Large intestine (tissue), 3 donors: ENCODE measurements around the gene SLC44A1. TPM values are rescaled to one million over a fixed set of nuclear protein-coding genes. Genes with fewer than 3 reads are reported as not detected.

ENCODE experiments used
- DNase-seq, 2 donors: peaks; one replicate each; pipeline versions ENCODE4 v3.0.0 to v3.0.0-alpha.2; 2013
- H3K27ac ChIP-seq: one replicate; pipeline ENCODE4 v1.5.1; 2013; ENCODE audit warnings: low read length
- H3K27me3 ChIP-seq: 2 replicates; pipeline ENCODE4 v1.6.1; 2013; ENCODE audit warnings: low read length; ENCODE audit not compliant: control insufficient read depth, insufficient read depth
- H3K36me3 ChIP-seq: 2 replicates; pipeline ENCODE4 v1.6.1; 2013; ENCODE audit warnings: low read length; ENCODE audit not compliant: control insufficient read depth, insufficient read depth
- H3K4me1 ChIP-seq: one replicate; pipeline ENCODE4 v1.6.1; 2013; ENCODE audit warnings: low read length; ENCODE audit not compliant: control insufficient read depth, insufficient read depth
- H3K4me3 ChIP-seq: one replicate; pipeline ENCODE4 v1.5.1; 2013; ENCODE audit warnings: low read length
- H3K9me3 ChIP-seq: one replicate; pipeline ENCODE4 v1.6.1; 2013; ENCODE audit warnings: mild to moderate bottlenecking, low read depth, low read length, moderate library complexity; ENCODE audit not compliant: control insufficient read depth
- WGBS: methylation state at CpG from one replicate; pipeline ENCODE4 v1.1.5; 2013; ENCODE audit warnings: low lambda C conversion rate; ENCODE audit not compliant: insufficient coverage; 5-methylcytosine and 5-hydroxymethylcytosine counted together
- polyA plus RNA-seq: library from polyadenylated mRNA; unstranded; fragments of 120-200 nt; gene quantifications from one replicate; pipeline ENCODE4 v1.2.1, GENCODE V29; 2013

SLC44A1 gene
- polyA plus RNA-seq, 1 donor: 49.8 TPM

GRCh38 chr9:105216440-105217178, 27.8 kb upstream of the SLC44A1 start:
- H3K4me1 ChIP-seq: peaks cover 10% of the 10 kb centered on the region
- no peak overlapping the region for H3K4me3 ChIP-seq
- H3K9me3 ChIP-seq: no peaks in the 10 kb centered on the region
- no CpG with 5 or more reads among the region's 4 CpGs for WGBS
- no peak overlapping the region for H3K27ac ChIP-seq
- H3K27me3 ChIP-seq: no peaks in the 10 kb centered on the region
- peak; percentile 29 to 72 for DNase-seq
- no peaks in the 10 kb centered on the region for H3K36me3 ChIP-seq

- Histone ChIP-seq H3K4me1 (peaks cover 10% of the 10 kb centered on the region), H3K27ac (no peak overlapping the region), H3K36me3 (no peaks in the 10 kb centered on the region), H3K27me3 (no peaks in the 10 kb centered on the region), H3K4me3 (no peak overlapping the region), H3K9me3 (peaks cover under 1% of the 10 kb centered on the region)
- WGBS: no CpG with 5 or more reads among the region's 5 CpGs
- no peak for DNase-seq
Measured at GRCh38 chr9:105218673-105219072, 25.8 kb upstream of the SLC44A1 start.

GRCh38 chr9:105219291-105219805, 25.1 kb upstream of the SLC44A1 start:
- no peak overlapping the region for H3K27ac ChIP-seq
- WGBS: no CpG with 5 or more reads among the region's 1 CpG
- H3K27me3 ChIP-seq: no peaks in the 10 kb centered on the region
- H3K4me1 ChIP-seq: peaks cover 10% of the 10 kb centered on the region
- no peak overlapping the region for H3K4me3 ChIP-seq
- H3K36me3 ChIP-seq: no peaks in the 10 kb centered on the region
- DNase-seq: no peak
- peaks cover 4% of the 10 kb centered on the region for H3K9me3 ChIP-seq

DNA sequence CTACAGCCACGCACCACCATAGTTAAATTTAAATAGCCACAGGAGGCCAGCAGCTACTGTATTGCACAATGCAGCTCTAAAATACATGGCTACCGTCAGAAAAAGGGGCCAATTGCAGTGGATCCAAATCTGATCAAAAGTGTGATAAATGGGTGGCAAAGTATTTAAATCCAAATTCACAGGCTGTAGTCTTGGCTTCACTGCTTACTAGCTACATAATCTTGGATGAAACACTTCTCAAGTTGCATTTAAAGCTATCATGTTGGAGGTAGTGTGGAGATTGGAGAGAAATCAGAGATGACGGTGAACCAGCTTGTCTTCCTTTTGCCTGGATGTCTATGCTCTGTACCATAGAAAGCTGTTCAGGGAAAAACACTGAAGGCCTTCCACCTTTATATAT, 24.0 kb upstream of the SLC44A1 start:
- Histone ChIP-seq H3K9me3 (peaks cover 8% of the 10 kb centered on the region), H3K36me3 (no peaks in the 10 kb centered on the region), H3K4me3 (no peak overlapping the region), H3K4me1 (peaks cover 10% of the 10 kb centered on the region), H3K27me3 (no peaks in the 10 kb centered on the region), H3K27ac (no peak overlapping the region)
- no peak for DNase-seq
- WGBS: 100% methylated on average over 1 of the region's 3 CpGs

GRCh38 chr9:105223544-105224140, 20.8 kb upstream of the SLC44A1 start:
- no peak for DNase-seq
- Histone ChIP-seq H3K4me3 (no peak overlapping the region), H3K9me3 (peaks cover 8% of the 10 kb centered on the region), H3K27ac (no peak overlapping the region), H3K27me3 (no peaks in the 10 kb centered on the region), H3K36me3 (no peaks in the 10 kb centered on the region), H3K4me1 (no peaks in the 10 kb centered on the region)
- 100% methylated on average over 2 of the region's 2 CpGs for WGBS

DNA sequence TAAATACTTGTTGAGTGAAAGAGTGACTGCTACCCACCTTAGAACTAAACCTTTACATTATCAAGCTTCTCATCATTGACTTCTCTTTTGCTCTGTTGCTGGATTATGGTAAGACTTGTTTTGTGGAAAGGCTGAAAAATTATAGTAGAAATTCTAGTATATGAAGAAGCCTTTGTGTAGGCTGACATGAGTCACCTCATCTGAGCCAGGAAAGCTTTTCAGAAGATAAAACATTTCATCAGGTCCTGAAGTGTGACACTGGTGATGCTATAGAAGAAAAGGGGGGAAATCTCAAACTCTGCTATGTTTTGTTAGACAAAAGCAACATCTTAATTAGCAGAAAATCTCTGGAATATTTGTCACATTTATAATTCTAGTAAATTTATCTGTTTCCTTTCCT, 18.4 kb upstream of the SLC44A1 start:
- Histone ChIP-seq H3K4me3 (no peak overlapping the region), H3K36me3 (no peaks in the 10 kb centered on the region), H3K4me1 (no peaks in the 10 kb centered on the region), H3K27ac (no peak overlapping the region), H3K9me3 (peaks cover 8% of the 10 kb centered on the region), H3K27me3 (no peaks in the 10 kb centered on the region)
- DNase-seq: no peak

GRCh38 chr9:105232207-105232606, 12.2 kb upstream of the SLC44A1 start:
- no peaks in the 10 kb centered on the region for H3K27me3 ChIP-seq
- peaks cover 6% of the 10 kb centered on the region for H3K4me1 ChIP-seq
- H3K36me3 ChIP-seq: no peaks in the 10 kb centered on the region
- H3K9me3 ChIP-seq: no peaks in the 10 kb centered on the region
- H3K27ac ChIP-seq: no peak overlapping the region
- H3K4me3 ChIP-seq: no peak overlapping the region
- no peak for DNase-seq

DNA sequence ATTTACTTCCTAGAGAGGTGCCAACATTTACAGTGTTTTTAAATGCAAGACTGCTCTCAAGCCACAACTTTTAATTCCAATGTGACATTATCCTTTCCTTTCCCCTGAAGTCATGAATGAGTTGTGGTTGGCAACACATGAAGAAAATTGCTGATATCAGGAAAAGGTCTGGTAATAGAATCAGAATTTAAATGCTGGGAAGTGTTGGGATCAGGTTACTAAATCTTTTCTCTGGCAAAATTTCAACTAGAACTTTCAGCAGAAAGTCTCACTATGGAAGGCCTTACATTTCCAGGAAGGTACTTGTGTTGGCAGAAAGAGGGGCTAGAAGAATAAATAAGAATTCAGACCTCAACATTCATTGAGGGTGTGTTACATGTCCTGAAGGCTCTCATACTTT, 10.6 kb upstream of the SLC44A1 start:
- DNase-seq: no peak
- Histone ChIP-seq H3K36me3 (no peaks in the 10 kb centered on the region), H3K9me3 (no peaks in the 10 kb centered on the region), H3K27ac (no peak overlapping the region), H3K4me1 (peaks cover 10% of the 10 kb centered on the region), H3K4me3 (no peak overlapping the region), H3K27me3 (no peaks in the 10 kb centered on the region)

DNA sequence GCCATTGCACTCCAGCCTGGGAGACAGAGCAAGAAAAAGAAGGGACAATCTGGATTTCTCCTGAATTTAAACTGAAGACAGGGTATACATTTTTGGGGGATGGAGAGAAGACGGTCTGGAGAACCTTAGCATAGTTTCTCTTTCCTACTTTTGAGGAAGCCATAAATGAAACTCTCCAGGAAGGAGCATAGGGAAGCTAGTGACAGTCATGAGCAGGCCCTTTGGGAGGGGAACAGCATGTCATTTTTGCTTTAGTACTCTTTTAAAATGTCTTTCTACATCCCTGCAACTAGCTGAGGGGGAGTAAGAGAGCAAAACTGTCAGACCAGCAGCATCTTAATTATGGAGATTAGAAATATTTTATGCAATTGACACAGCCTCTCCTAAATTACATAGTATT, 8.2 kb upstream of the SLC44A1 start:
- DNase-seq: no peak
- no CpG with 5 or more reads among the region's 1 CpG for WGBS

DNA sequence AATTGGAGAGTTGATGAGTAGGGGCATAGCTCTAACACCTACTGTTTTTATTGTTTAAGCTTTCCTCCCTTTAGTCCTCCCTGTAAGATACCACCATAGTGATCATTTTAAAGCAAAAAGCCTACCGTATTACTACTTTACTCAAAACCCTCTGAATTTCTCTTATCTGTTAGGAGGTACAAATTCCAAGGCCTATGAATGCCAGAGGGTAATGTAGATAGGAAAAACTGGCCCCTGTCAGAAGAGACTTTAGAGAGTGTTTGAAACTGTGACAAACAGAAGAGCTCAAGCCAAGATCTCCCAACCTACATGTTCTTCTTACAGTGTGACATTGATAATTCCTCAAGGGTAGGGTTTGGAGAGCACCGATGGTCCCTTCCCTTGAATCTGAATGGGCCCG, 7.2 kb upstream of the SLC44A1 start:
- peak overlapping the region; percentile 32 for H3K27ac ChIP-seq
- peak in 1 of 2 donors; percentile 39 for DNase-seq

More for the DNA sequence above, 8.2 kb upstream of the SLC44A1 start:
- Histone ChIP-seq H3K4me1 (peaks cover 10% of the 10 kb centered on the region), H3K36me3 (no peaks in the 10 kb centered on the region), H3K27me3 (no peaks in the 10 kb centered on the region), H3K27ac (no peak overlapping the region), H3K4me3 (no peak overlapping the region), H3K9me3 (no peaks in the 10 kb centered on the region)

DNA sequence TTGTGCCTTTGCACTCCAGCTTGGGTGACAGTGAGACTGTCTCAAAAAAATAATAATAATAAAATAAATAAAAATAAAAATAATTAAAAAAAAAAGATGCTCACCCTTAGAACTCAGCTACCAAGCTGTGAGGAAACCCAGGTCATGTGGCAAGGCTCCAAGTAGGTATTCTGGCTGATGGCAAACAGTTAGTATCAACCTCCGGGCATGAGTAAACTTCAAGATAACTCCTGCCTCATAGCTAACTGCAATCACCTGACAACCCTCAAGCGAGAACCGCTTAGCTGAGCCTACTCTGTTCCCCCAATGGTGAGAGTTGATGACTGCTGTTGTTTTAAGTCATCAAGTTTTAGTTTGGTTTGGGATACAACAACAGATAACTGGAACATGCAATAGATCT, 6.1 kb upstream of the SLC44A1 start:
- peaks cover 10% of the 10 kb centered on the region for H3K4me1 ChIP-seq
- WGBS: no CpG with 5 or more reads among the region's 3 CpGs

More for the DNA sequence above, 7.2 kb upstream of the SLC44A1 start:
- no CpG with 5 or more reads among the region's 3 CpGs for WGBS
- Histone ChIP-seq H3K4me3 (no peak overlapping the region), H3K9me3 (no peaks in the 10 kb centered on the region), H3K27me3 (no peaks in the 10 kb centered on the region), H3K4me1 (peaks cover 10% of the 10 kb centered on the region), H3K36me3 (no peaks in the 10 kb centered on the region)

More for the DNA sequence above, 6.1 kb upstream of the SLC44A1 start:
- no peak overlapping the region for H3K4me3 ChIP-seq
- H3K27me3 ChIP-seq: no peaks in the 10 kb centered on the region
- H3K27ac ChIP-seq: peak overlapping the region; percentile 36
- DNase-seq: peak; percentile 45 to 47
- no peaks in the 10 kb centered on the region for H3K9me3 ChIP-seq
- H3K36me3 ChIP-seq: no peaks in the 10 kb centered on the region
